Testis (tissue), 3 donors: Measurements from ENCODE around the gene FAM53B. TPM values are rescaled to one million over a fixed set of nuclear protein-coding genes. Genes with fewer than 3 reads are reported as not detected.

Experiments
- DNase-seq: peaks from one replicate; pipeline ENCODE4 v3.0.0-alpha.2; 2019
- H3K27ac ChIP-seq, 2 donors: fragments of 200-600 bp; sonication (generic); one replicate each; pipeline ENCODE4 v1.5.1; 2019
- H3K27me3 ChIP-seq: fragments of 200-600 bp; sonication (generic); one replicate; pipeline ENCODE4 v1.5.1; 2019
- H3K36me3 ChIP-seq: fragments of 200-600 bp; sonication (generic); one replicate; pipeline ENCODE4 v1.5.1; 2017; ENCODE audit warnings: low read depth; ENCODE audit errors: missing control alignments
- H3K4me1 ChIP-seq: fragments of 200-600 bp; sonication (generic); one replicate; pipeline ENCODE4 v1.5.1; 2019
- H3K4me3 ChIP-seq, 2 donors: fragments of 200-600 bp; sonication (generic); one replicate each; pipeline ENCODE4 v1.5.1; 2017 to 2019
- H3K9me3 ChIP-seq: fragments of 200-600 bp; sonication (generic); one replicate; pipeline ENCODE4 v1.5.1; 2017
- POLR2A ChIP-seq: fragments of 450-650 bp; IDR thresholded peaks from one replicate; pipeline ENCODE4 v1.6.1; 2017; ENCODE audit warnings: antibody characterized with exemption, mild to moderate bottlenecking, moderate library complexity
- WGBS, 2 donors: methylation state at CpG; one replicate each; pipeline ENCODE4 v1.1.5; 2018; 5-methylcytosine and 5-hydroxymethylcytosine counted together
- intact Hi-C: fragments of 100-400 bp; cut with DNase I; formaldehyde crosslinking; loops from one replicate; pipeline ENCODE4 v1.15.1; 2023; ENCODE audit warnings: low total_unique reads
- polyA plus RNA-seq: library from polyadenylated mRNA; stranded (reverse); fragments of 350-450 nt; fragmentation: Illumina TruSeq; extraction: RNeasy Lipid Tissue Mini Kit (QIAGEN cat#74804); gene quantifications from one replicate; pipeline ENCODE4 v1.2.3, GENCODE V29; 2014; ENCODE audit warnings: low read depth, low replicate concordance; ENCODE audit not compliant: insufficient read depth
- total RNA-seq, 2 donors: library from RNA; depleted of rRNA; stranded (reverse); fragments of >200 nt; gene quantifications; one replicate each; pipeline ENCODE4 v1.2.3, GENCODE V29; 2016
- TF ChIP-seq, protein P1 (sequence below), 3 experiments: fragments of 450-650 bp in 2 of 3; fragments of 200-600 bp in 1 of 3; sonication (generic) in 1 of 3; IDR thresholded peaks; one replicate each; pipeline ENCODE4 v1.5.1; 2016 to 2019; ENCODE audit warnings: antibody characterized with exemption in 3 of 3, mild to moderate bottlenecking in 2 of 3, moderate library complexity in 1 of 3

Gene FAM53B
- total and polyA plus RNA-seq, 3 donors from 2014 or later, result 36.9 to 125 (median 109) TPM

DNA sequence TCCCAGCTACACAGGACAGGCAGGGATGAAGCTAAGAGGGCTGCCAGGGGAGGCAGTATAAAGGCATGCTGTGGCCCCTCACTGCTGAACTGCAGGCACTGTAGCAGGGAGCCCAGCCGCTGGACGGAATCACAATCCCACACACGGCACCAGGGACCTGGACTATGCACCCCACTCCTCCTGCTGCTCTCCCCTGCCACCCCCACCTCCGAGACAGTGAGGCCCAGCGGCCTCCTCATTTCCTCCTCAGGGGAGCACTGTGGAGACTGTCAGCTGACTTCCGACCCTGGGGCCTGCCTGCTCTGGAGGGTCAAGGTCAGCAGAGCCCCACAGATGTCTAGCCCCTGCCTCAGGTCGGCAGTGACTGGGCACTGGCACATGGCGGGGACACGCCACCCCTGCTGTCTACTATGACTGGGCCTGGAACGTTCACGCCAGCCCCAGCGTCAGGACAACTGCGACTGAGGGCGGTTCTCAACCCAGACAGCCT, 92.7 kb downstream of the FAM53B start:
- WGBS, 2 donors, result 81 to 86% methylated on average over 12 to 14 of the region's 14 CpGs
- Histone ChIP-seq H3K4me3 (no peak overlapping the region), H3K27ac (no peak overlapping the region), H3K4me1 (peaks cover 50% of the 10 kb centered on the region), H3K27me3 (no peaks in the 10 kb centered on the region), H3K9me3 (no peaks in the 10 kb centered on the region), H3K36me3 (no peaks in the 10 kb centered on the region)
- no peak for DNase-seq
- TF ChIP-seq, protein P1, sequence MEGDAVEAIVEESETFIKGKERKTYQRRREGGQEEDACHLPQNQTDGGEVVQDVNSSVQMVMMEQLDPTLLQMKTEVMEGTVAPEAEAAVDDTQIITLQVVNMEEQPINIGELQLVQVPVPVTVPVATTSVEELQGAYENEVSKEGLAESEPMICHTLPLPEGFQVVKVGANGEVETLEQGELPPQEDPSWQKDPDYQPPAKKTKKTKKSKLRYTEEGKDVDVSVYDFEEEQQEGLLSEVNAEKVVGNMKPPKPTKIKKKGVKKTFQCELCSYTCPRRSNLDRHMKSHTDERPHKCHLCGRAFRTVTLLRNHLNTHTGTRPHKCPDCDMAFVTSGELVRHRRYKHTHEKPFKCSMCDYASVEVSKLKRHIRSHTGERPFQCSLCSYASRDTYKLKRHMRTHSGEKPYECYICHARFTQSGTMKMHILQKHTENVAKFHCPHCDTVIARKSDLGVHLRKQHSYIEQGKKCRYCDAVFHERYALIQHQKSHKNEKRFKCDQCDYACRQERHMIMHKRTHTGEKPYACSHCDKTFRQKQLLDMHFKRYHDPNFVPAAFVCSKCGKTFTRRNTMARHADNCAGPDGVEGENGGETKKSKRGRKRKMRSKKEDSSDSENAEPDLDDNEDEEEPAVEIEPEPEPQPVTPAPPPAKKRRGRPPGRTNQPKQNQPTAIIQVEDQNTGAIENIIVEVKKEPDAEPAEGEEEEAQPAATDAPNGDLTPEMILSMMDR (IDR thresholded peaks at IDR 0.05), result no peak
- TF ChIP-seq POLR2A, result no peak
- intact Hi-C loops, result no loop called here

DNA sequence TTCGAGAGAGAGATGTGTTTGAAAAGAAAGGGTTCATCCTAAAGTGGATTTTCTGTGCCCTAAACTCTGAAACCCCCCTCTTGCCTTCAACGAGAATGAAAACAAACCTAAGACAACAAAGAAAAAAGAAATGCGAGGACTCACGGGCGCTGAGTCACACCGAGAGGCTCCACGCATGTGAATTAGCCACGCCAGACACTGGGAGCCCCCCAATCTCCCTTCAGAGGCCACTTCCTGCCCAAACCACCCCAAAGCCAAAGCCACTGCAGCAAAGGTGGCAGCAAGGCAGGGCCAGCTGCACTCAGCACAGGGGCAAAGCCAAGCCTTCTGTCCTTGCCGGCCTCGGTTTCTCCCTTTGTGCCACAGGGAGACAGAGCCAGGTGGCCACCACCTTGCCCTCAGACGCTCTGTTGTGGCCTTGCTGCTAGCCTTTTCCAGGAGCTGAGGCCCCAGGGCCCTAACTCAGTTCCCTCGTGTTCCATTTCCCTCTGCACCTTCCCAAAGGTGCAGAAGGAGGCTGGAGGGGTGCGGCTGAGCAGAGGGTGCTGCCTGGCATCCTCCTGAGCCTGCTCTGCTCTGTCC, 93.3 kb downstream of the FAM53B start:
- H3K27ac ChIP-seq, result no peak overlapping the region
- WGBS, 2 donors, result 80 to 94% methylated on average over 12 to 13 of the region's 13 CpGs
- no peak overlapping the region for H3K4me3 ChIP-seq
- H3K4me1 ChIP-seq, result peaks cover 56% of the 10 kb centered on the region
- DNase-seq, result no peak
- no peaks in the 10 kb centered on the region for H3K27me3 ChIP-seq
- no peaks in the 10 kb centered on the region for H3K36me3 ChIP-seq
- no peak for TF ChIP-seq POLR2A
- TF ChIP-seq, protein P1 (IDR thresholded peaks at IDR 0.05), result no peak
- no peaks in the 10 kb centered on the region for H3K9me3 ChIP-seq
- intact Hi-C loops, result no loop called here

DNA sequence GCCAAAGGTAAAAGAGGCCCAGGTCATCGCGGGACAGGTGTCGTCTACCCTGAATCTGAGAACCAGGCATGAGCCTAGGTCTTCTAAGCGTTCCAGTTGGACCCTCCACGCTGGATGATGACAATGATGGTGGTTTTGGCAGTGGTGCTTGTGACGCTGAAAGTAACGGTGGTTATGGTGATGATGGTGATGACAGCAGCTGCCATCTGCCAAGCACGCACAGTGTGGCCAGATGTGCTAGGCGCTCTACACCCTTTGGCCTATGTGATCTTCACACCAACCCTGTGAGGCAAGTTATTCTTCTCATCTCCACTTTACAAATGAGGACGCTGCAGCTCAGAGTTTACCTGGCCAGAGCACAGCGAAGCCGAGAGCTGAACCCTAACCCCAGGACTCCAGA, 93.9 kb downstream of the FAM53B start:
- no peak for DNase-seq
- H3K27ac ChIP-seq, result no peak overlapping the region
- no peaks in the 10 kb centered on the region for H3K9me3 ChIP-seq
- TF ChIP-seq, protein P1 (IDR thresholded peaks at IDR 0.05), result no peak
- TF ChIP-seq POLR2A, result no peak
- H3K4me3 ChIP-seq, result no peak overlapping the region
- H3K27me3 ChIP-seq, result no peaks in the 10 kb centered on the region
- WGBS, 2 donors, result 87 to 97% methylated on average over 12 of the region's 12 CpGs
- peaks cover 60% of the 10 kb centered on the region for H3K4me1 ChIP-seq
- intact Hi-C loops, result no loop called here
- H3K36me3 ChIP-seq, result no peaks in the 10 kb centered on the region

DNA sequence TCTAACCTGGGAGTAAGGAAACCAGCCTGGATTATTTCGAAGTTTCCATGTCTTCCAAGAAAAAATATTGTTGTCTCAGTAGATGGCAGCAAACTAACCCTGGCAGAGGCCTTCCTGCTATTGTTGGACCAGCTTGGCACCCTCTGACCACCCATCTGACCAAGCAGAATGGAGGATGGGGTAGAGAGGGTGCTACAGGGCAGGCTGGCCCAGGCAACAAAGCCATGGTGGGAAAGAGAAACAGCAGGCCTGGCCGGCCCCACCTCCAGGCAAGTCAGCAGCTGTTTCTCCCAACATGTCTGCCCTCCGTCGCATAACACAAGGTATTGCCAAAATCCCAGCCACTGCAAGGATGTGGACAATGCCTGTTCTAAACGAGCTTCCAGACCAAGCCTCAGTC, 95.0 kb downstream of the FAM53B start:
- no peaks in the 10 kb centered on the region for H3K27me3 ChIP-seq
- H3K4me1 ChIP-seq, result peaks cover 68% of the 10 kb centered on the region
- H3K9me3 ChIP-seq, result no peaks in the 10 kb centered on the region
- intact Hi-C loops, result no loop called here
- H3K4me3 ChIP-seq, result no peak overlapping the region
- WGBS, 2 donors, result 38 to 55% methylated on average over 5 of the region's 5 CpGs
- no peaks in the 10 kb centered on the region for H3K36me3 ChIP-seq
- DNase-seq, result peak; percentile 55
- H3K27ac ChIP-seq, result peak overlapping the region; percentile 46 to 78
- TF ChIP-seq, protein P1 (IDR thresholded peaks at IDR 0.05), result no peak
- no peak for TF ChIP-seq POLR2A

DNA sequence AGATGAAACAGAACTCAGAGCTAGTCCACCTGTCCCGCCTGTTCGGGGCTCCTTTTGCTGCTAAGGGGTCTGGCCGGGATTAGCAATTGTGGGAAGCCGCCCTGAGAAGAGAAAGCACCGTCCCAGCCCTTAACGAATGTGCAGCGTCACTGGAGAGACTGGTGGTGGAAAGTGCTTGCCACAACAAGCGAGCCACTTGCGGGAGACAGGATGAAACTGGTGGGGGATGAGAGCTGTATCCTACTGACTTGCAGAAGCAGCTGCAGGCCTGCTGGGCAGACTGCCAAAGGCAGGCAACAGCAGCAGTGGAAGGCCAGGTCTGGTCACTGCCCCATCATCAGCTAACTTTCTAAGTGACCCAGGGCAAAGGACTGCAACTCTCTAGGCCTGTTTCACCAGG, 95.4 kb downstream of the FAM53B start:
- peak; percentile 89 for DNase-seq
- 33 to 48% methylated on average over 8 to 9 of the region's 9 CpGs for whole genome bisulfite sequencing, 2 donors

More for the DNA sequence above, 95.4 kb downstream of the FAM53B start:
- H3K9me3 ChIP-seq, result no peaks in the 10 kb centered on the region
- no peak overlapping the region for H3K4me3 ChIP-seq
- intact Hi-C loops, result no loop called here
- H3K36me3 ChIP-seq, result no peaks in the 10 kb centered on the region
- no peaks in the 10 kb centered on the region for H3K27me3 ChIP-seq
- no peak for TF ChIP-seq POLR2A
- TF ChIP-seq, protein P1 (IDR thresholded peaks at IDR 0.05), result no peak
- H3K27ac ChIP-seq, result peak overlapping the region; percentile 46 to 78
- H3K4me1 ChIP-seq, result peaks cover 71% of the 10 kb centered on the region
